Measurements from ENCODE around the gene TEX52.
"Not testable (repeated sequence)": the region's sequence is repeated elsewhere in the genome, so short reads cannot be mapped to it uniquely, and the experiment has no call there.

Gene TEX52
- 0 reads per million in 4 experiments for total RNA-seq

DNA sequence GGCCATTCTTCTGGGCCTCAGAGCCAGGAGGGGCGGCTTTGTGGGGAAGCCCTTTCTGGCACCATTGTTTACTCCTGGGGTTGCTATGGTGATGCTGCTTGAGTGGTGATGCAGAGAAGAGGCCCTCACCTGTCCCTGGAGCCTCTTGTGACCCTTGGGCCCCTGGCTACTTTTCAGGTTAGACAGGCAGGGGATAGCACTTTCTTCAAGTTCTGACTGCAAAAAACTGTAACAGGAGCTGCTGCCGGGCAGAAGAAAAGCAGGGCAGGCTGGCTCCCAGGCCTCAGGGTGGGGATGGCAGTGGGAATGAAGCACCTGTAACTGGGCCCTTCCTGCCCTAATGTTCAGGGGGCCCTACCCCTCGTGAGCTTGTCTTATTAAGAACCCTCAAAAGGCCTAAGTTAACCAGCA, at the start of gene TEX52:
Gene TEX52, minus strand, starts transcription at position 19 of the 411 bp plus-strand sequence. Its CDS starts 13 bp downstream, at position 6.
- DNase-seq = no peak

DNA sequence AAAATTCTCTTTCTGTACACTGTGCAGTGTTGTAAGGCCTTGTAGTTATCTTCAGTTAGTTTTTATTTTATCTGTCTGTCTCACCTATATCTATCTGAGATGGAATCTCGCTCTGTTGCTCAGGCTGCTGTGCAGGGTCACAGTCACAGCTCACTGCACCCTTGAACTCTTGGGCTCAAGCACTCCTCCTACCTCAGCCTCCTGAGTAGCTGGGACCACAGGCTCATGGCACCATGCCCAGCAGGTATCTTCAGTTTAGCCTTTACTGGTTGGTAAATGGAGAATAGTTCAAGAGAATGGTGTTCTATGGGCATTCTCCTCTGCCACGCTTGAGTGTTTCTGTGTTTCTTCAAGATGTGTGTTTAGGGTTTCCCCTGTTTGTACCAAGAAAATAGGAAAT, 47.4 kb upstream of the TEX52 start:
- no peak for DNase-seq

DNA sequence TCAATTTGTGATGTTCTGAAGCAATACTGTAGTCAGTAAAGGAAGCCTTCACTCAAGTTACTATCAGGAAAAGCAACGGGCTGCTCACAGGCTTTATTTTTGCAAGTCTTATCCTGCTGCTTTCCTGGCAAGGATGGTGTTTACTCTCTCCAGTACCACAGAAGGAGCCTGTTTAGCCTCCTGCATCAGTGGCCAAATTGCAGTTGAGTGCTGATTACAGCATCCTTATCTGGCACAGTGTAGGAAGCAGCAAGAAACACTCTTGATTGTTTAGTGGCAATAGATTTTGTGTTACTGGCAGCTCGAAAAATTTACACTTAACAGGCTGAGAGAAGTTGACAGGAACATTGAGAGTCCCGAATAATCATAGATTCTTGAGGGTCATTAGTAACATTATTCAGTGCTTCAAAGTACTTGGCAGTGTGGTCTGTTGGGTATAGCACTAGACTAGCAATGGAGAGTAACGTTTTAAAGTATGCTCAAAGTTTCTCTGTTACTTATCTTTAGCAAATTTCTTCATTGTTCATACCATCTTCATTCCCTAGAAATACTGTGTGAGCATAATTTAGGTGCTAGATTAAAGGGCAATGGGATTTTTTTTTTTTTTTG, 45.5 kb upstream of the TEX52 start:
- no peak for DNase-seq

DNA sequence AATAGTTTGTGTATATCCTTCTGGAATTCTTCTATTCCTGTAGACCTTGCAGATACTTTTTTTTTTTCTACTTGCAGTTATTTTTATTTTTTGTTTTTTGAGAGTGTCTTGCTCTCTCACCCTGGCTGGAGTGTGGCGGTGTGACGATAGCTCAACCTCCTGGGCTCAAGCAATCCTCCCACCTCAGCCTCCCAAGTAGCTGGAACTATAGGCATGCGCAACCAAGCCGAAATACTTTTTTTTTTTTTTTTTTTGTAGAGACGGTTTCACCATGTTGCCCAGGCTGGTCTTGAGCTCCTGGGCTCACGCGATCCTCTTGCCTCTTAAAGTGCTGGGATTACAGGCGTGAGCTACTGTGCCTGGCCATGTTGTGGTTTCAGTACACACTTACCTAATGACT, 43.8 kb upstream of the TEX52 start:
- no peak for DNase-seq

DNA sequence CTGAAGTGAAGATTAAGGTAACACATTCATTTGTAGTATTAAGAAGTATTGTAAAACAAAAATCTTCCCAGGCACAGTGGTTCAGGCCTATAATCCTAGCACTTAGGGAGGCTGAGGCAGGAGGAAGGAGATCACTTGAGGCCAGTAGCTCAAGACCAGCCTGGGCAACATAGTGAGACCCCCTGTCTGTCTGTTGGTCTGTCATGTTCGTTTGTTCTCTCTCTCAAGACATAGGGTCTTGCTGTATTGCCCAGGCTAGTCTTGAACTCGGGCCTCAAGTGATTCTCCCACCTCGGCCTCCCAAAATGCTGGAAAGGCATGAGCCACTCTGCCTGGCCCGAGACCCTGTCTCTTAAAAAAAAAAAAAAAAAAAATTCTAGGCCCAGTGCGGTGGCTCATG, 40.6 kb upstream of the TEX52 start:
- no peak for DNase-seq

DNA sequence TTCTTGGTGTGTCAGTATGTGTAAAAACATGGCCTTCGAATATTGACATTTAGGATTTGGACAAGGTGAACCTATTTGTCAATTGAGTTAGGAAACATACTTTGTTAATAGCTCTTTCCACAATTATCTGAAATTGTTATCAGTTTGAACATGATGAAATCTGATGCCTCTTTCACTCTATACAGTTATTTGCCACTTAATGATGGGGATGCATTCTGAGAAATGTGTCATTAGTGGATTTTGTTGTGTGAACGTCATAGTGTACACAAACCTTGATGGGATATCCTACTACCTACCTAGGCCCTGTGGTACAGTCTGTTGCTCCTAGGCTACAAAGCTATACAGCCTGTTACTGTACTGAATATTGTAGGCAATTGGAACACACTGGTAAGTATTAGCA, 38.7 kb upstream of the TEX52 start:
- no peak for DNase-seq

DNA sequence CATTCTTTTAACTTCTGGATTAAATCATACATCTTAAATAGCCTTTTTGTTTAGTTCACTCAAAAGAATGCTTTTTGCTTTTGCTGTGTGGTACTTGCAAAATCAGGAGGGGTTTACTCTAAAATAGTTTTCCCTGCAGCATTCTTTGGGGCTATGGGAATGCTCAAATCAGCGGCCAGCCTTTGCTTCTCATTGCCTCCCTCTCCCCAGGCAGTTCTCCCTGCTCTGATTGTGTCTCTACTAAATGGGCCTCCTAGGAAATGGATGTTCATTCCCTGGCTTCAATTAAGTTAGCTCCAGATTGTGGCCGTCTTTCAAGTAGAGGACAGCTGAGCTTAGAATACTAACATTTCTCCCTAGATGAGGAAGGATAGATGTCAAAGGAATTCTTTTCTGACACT, 38.2 kb upstream of the TEX52 start:
- no peak for DNase-seq

DNA sequence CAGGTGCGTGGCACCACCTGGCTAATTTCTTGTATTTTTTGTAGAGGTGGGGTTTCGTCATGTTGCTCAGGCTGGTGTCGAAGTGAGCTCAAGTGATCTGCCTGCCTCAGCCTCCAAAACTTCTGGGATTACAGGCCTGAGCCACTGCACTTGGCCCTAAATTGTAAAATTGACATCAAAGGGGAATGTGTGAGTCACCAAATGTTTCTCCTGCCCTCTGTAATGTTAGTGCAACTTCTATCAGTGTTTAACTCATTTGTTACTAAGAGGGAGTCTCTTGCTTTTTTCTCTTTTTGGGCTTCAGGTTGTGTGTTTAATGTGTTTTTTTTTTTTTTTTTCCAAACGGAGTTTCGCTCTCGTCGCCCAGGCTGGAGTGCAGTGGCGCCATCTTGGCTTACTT, 36.2 kb upstream of the TEX52 start:
- no peak for DNase-seq

DNA sequence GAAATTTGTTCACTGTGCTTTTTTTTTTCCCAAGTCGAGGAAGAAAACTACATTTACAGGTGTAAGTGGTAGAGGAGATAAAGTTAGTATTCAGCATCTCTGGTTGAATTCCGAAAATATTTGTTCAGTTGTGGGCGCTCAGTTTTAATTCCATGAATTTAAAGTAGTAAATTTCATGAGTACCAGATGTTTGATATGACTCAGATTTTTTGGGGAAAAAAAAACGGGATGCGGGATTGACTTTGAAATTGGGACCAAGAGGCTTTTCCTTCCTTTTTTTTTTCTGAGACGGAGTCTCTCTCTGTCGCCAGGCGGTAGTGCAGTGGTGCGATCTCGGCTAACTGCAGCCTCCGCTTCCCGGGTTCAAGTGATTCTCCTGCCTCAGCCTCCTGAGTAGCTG, 35.4 kb upstream of the TEX52 start:
- no peak for DNase-seq

DNA sequence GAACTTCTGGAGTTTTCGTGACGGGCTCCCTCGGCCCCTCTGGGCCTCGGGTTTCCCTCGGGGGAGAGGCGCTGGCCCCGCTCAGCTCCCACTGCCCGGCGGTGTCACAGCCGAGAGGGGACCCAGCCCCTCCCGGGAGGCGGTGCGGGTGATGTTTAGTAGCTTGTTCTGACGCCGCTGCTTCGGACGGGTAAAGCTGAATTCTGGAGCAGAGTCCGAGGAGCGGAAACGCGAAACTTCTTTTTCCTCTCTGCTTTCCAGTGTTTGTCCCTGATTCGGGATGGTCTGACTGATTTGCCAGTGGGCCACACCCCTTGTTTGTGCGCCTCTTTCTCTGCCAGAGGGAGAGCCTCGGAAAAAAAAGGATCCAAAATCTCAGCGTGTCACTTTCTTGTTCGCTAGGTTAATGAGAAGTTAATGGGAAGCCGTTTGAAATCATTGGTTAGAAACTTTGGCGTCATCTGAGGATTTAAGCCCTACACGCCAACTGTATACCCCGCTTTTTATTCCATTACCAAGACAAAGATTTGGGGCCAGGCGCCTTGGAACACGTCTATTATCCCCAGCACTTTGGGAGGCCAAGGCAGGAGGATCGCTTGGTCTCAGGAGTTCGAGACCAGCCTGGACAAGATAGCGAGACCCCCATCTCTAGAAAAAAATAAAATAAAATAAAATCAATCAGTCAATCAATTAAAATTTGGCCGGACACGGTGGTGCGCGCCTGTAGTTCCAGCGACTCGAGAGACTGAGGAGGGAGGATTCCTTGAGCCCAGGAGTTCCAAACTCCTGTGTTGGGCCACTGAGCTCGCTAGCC, 34.6 kb upstream of the TEX52 start:
- no peak for DNase-seq

DNA sequence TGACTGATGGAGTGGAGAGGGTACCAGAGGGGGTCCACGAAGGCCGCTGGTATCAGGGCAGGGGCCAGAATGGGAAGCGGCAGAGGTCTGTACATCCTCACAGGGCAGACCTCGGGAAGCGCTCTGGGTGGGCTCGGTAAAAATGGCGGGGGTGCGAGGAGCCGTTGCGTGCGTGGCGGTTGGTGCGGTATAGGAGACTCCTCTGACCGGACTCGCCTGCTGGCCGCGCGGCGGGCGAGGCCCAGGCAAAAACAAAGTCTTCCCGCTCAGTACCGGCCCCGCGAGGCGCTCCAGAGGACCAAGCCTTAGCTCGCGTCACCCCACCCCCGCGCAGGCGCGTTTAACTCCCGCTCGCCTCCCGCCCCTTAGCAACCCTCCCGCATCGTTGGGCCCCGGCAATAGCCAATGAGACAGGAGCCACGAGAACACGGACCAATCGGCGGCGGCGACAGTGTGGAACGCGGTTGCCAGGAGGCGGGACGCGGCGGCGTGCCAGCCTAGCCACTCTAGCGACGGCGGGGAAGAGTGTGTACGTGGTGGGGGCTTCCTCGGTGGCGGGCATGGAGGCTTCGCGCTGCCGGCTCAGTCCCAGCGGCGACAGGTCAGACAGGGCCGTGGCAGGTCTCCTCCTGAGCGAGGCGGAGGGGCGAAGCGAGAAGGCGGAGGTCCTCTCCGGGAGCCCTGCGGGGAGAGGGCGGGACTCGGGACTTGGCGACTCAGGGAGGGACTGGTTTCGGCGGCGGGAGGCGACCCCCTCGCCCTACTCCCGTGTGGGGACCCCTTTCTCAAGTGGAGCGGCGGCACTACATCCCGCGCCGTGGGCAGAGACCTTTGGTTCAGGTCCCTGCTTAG, 33.8 kb upstream of the TEX52 start, which contains the start of gene TULP3:
Gene TULP3, plus strand, starts transcription at position 504 of the 852 bp plus-strand sequence. Its CDS starts 57 bp downstream, at position 561.
- DNase-seq = peak; percentile 99

DNA sequence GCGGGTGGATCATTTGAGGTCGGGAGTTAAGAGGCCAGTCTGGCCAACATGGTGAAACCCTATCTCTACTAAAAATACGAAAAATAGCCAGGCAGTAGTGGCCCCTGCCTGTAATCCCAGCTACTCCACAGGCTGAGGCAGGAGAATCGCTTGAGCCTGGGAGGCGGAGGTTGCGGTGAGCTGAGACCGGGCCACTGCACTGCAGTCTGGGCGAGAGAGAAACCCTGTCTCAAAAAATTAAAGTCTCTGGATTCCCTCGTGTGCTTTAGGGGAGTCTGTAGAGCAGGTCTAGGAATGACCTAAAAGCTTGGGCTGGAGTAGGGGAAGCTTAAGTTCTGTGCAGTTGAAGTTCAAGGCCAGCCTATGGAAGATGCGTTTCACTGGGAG, 33.2 kb upstream of the TEX52 start:
- DNase-seq = no peak

DNA sequence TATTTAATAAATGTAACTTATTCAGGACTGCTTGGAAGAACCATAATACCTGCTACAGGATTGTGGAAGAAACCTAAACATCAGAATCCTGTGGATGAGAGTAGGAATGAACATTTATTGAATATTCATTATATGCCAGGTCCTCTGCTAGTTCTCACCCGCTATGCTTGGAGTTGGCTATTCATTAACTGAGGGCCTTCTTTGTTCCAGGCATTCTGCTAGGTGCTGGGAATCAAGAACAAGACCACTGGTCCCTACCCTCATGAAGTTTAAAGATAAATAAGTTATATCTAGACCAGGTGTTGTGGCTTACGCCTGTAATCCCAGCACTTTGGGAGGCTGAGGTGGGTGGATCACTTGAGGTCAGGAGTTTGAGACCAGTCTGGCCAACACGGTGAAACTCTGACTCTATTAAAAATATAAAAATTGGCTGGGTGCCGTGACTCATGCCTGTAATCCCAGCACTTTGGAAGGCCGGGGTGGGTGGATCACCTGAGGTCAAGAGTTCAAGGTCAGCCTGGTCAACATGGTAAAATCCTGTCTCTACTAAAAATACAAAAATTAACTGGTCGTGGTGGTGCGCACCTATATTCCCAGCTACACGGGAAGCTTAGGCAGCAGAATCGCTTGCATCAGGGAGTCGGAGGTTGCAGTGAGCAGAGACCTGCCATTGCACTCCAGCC, 30.1 kb upstream of the TEX52 start:
- no peak for DNase-seq

DNA sequence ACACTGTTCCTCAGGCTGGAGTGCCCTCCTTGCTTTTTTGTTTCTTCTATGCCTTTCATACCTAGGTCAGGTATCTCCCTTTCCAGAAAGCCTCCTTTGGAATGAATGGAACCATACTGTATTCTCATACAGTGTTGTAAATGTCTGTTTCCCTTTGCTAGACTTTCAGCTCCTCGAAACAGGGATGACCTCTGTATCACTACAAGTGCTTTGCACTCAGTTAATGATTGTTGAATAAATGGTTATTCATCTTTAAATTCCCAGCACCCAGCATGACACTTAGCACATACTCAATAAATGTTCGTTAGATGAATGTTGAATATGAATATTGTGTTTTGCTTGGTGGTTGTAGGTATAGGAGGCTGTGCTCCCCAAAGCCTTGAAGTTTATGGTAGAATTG, 28.0 kb upstream of the TEX52 start:
- DNase-seq = no peak

DNA sequence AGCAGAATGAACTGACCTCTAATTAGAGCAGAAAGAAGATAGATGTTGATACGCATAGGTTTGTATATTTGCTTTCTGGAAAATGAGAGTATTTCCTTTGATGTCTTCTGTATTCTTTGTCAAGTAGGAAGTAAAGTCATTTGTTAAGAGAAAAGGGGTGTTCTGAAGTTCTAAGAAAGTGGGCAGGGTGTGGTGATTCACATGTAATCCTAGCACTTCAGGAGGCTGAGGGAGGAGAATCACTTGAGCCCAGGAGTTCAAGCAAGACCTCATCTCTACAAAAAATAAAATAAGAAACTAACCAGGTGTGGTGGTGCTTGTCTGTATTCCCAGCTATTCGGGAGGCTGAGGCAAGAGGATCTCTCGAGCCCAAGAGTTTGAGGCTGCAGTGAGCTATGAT, 23.0 kb upstream of the TEX52 start:
- no peak for DNase-seq

DNA sequence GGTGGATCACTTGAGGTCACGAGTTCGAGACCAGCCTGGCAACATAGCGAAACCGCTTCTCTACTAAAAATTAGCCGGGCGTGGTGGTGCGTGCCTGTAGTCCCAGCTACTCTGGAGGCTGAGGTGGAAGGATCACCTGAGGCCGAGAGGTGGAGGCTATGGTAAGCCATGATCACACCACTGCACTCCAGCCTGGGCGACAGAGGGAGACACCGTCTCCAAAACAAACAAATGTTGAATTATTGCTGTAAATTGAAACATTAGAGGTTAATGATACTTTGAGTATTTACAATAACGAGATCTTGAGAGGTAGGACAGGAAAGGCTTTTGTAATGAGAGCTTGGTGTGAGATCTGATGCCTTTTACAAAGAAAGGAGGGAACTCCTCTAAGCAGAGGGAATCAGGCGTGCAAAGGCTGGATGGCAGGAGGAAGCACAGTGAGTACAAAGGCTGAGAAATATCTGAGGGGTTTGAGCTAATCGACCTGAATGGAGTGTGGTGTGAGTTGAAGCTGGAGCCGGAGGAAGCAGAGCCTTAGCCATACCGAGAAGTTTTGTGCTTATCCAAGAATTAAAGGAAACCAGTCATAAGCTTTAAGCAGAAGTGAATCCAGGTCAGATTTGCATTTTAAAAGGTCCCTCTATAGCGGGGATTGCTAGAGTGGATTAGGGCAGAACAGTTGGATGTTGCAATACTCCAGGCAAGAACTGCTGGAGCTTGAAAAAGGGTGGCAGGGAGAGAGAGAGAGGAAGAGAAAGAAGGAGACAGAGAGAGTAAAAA, 21.3 kb upstream of the TEX52 start:
- DNase-seq = no peak

DNA sequence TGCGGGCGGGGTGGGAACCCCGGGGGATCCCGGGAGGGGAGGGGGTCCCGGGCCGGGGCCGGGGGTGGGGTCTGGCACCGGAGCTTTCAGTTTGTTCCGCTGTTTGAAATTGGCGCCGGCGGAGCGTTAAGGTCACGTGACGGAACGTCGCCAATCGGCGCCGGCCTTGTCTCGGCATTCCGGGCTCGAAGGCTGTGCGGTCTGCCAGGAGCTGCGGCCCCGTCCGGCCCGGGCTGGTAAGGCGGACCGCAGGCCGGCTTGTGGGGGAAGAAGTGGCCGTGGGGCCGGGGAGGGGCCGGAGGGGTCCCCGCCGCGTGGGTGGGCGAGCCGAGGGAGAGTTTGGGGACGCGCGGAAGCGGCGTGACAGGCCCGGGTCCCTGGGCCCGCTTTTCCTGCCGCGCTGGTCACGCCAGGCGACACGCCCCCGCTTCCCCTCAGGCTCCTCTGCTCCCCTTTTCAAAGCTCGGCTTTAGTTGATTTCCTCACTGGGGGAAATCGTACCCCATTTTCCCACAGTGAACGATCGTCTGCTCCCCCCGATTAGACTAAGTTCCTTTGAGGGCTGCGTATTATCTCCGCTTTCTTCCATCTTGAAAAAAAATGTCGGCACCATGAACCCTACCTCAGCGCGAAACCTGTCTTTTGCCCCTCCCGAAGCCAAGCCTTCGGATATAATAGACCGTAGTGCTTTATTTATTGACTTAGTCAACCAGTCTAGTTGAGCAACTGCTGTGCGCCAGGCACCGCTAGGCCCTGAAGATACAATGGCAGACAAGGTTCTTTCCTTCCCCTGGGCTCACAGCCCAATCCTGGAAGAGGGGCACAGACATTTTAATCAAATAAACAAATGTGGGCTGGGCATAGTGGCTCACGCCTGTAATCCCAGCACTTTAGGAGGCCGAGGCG, 20.5 kb upstream of the TEX52 start, which contains the start of the genes FOXM1 and RHNO1:
Gene FOXM1, minus strand, starts transcription at position 128 of the 906 bp plus-strand sequence. CDS start 2,696 bp downstream, outside the sequence.
Gene RHNO1, plus strand, starts transcription at position 177 of the 906 bp plus-strand sequence. CDS start 8,144 bp downstream, outside the sequence.
- DNase-seq = peak; percentile 78

DNA sequence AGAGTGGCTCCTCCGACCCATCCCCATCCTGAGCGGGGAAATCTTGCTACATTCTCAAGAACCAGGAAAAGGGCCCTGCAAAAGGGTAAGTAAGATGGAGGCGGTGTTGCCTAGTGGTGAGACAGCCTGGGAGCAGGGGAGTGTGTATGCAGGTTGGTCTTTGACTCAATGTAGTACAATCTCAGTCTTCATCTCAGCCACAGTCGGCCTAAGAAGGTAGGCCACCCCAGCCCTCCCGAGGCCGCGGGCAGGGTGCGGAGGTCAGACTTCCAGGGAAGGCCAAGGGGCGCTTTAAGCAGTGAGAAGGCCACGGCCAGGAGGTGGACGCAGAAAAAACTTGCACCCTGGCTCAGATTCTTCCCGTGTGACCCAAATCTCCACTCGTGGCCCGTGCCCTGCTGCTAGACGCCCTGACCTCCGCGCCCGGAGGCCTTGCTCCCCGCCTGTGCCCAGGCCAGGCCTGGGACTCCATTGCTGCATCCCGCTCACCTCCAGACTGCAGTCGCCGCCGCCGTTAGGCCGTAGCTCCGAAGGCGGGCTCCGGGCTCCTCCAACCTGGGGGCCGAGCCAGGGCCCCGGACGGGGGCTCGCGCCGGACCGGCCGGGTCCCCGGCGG, 19.7 kb upstream of the TEX52 start:
- no peak for DNase-seq

DNA sequence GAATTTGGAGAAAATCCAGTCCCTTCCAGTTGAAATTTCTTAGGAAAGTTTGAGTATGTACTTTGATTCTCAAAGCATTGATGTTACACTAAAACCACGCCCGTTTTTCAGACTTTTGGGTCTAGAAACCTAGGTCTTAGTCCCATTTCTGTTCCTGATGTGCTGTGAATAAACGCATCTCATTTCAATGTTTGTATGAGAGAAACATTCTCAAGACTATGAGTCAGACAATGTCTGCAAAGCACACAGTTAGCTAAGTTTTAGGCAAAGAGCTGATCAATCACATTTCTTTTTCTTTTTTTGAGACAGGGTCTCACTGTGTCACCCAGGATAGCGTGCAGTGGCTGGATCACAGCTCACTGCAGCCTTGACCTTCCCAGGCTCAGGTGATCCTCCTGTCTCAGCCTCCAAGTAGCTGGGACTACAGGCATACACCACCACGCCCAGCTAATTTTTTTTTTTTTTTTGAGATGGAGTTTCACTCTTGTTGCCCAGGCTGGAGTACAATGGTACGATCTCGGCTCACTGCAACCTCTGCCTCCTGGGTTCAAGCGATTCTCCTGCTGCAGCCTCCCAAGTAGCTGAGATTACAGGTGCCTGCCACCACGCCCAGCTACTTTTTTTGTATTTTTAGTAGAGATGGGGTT, 12.3 kb upstream of the TEX52 start:
- DNase-seq = not testable (repeated sequence)

DNA sequence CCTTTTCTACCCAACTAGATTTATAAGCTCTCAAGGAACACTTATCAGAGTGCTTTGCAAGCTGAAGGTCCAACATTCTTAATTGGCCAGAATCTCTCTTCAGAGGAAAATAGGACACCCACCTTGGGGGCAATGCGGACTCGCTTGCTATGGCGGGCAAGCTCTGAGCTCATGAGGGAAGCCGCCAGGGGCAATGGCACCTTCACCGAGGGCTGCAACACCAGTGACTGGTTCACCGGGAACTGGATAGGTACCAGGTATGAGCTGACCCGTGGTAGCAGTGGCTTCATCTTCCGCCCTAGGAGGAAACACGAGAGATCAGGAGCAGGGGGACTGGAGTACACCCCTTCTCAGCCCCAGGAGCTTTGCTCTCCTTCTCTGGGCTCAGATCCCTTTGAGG, 7.4 kb upstream of the TEX52 start:
- no peak for DNase-seq
